Hepatocyte (in vitro differentiated cells): ENCODE results near the gene TNFRSF14. TPM values are rescaled to one million over a fixed set of nuclear protein-coding genes. Genes with fewer than 3 reads are reported as not detected.

ENCODE experiments used
- DNase-seq: peaks from one replicate; pipeline ENCODE4 v3.0.0-alpha.2; 2016; ENCODE audit warnings: low spot score
- H2AFZ ChIP-seq: fragments of 200-600 bp; sonication (generic); 2 replicates; pipeline ENCODE4 v1.6.0; 2016; ENCODE audit warnings: antibody characterized with exemption, mild to moderate bottlenecking
- H3K27ac ChIP-seq: fragments of 200-600 bp; sonication (generic); 2 replicates; pipeline ENCODE4 v1.5.1; 2016; ENCODE audit warnings: mild to moderate bottlenecking
- H3K27me3 ChIP-seq: fragments of 200-600 bp; sonication (generic); 2 replicates; pipeline ENCODE4 v1.6.1; 2016
- H3K36me3 ChIP-seq: fragments of 200-600 bp; sonication (generic); replicated peaks from 2 replicates; pipeline ENCODE4 v1.5.1; 2016; ENCODE audit warnings: low read depth; ENCODE audit not compliant: insufficient read depth
- H3K4me1 ChIP-seq: fragments of 200-600 bp; sonication (generic); 2 replicates; pipeline ENCODE4 v1.5.1; 2016; ENCODE audit warnings: mild to moderate bottlenecking, moderate library complexity; ENCODE audit not compliant: insufficient read depth
- H3K4me2 ChIP-seq: fragments of 200-600 bp; sonication (generic); 2 replicates; pipeline ENCODE4 v1.6.0; 2016
- H3K4me3 ChIP-seq: fragments of 200-600 bp; sonication (generic); 2 replicates; pipeline ENCODE4 v1.5.1; 2016; ENCODE audit warnings: mild to moderate bottlenecking
- H3K79me2 ChIP-seq: fragments of 200-600 bp; sonication (generic); 2 replicates; pipeline ENCODE4 v1.6.0; 2017; ENCODE audit warnings: mild to moderate bottlenecking
- H3K9me2 ChIP-seq: fragments of 200-600 bp; sonication (generic); replicated peaks from 2 replicates; pipeline ENCODE4 v1.6.0; 2017; ENCODE audit warnings: mild to moderate bottlenecking; ENCODE audit not compliant: insufficient read depth
- H3K9me3 ChIP-seq: fragments of 200-600 bp; sonication (generic); 2 replicates; pipeline ENCODE4 v1.5.1; 2016; ENCODE audit warnings: low read depth, mild to moderate bottlenecking
- H4K20me1 ChIP-seq: fragments of 200-600 bp; sonication (generic); 2 replicates; pipeline ENCODE4 v1.6.0; 2016; ENCODE audit warnings: mild to moderate bottlenecking; ENCODE audit not compliant: insufficient read depth, poor library complexity, severe bottlenecking
- EZH2 ChIP-seq: fragments of 200-600 bp; sonication (generic); IDR thresholded peaks from 2 replicates; pipeline ENCODE4 v1.6.1; 2016; ENCODE audit warnings: antibody characterized with exemption, mild to moderate bottlenecking, borderline replicate concordance
- EZH2phosphoT487 ChIP-seq: fragments of 200-600 bp; sonication (generic); IDR thresholded peaks from one replicate; pipeline ENCODE4 v1.6.1; 2018; ENCODE audit warnings: antibody characterized with exemption, mild to moderate bottlenecking, low read depth, moderate library complexity; ENCODE audit not compliant: unreplicated experiment, severe bottlenecking
- WGBS: methylation state at CpG from one replicate; pipeline ENCODE4 v1.1.6; 2016; ENCODE audit warnings: low lambda C conversion rate; ENCODE audit errors: missing lambda C conversion rate; 5-methylcytosine and 5-hydroxymethylcytosine counted together
- polyA plus RNA-seq: library from polyadenylated mRNA; unstranded; fragments of >200 nt; fragmentation: Nextera tagmentation; extraction: Ambion mirVana; gene quantifications from 2 replicates; pipeline ENCODE4 v1.2.1, GENCODE V29; 2016
- total RNA-seq: library from RNA; depleted of rRNA; stranded (reverse); fragments of >200 nt; gene quantifications from 2 replicates; pipeline ENCODE4 v1.2.3, GENCODE V29; 2014
- TF ChIP-seq, protein P1 (sequence below): fragments of 200-600 bp; sonication (generic); IDR thresholded peaks from 2 replicates; pipeline ENCODE4 v1.5.1; 2016; ENCODE audit warnings: antibody characterized with exemption, mild to moderate bottlenecking; ENCODE audit not compliant: poor library complexity

TNFRSF14 gene
- total and polyA plus RNA-seq, 2 experiments from 2014 or later: 5.3 to 6.1 TPM

GRCh38 chr1:2560299-2561073 is 4.3 kb downstream of the TNFRSF14 start:
- H3K9me3 ChIP-seq: no peaks in the 10 kb centered on the region
- no peaks in the 10 kb centered on the region for H3K27me3 ChIP-seq
- no peak for TF ChIP-seq EZH2
- TF ChIP-seq, protein P1, sequence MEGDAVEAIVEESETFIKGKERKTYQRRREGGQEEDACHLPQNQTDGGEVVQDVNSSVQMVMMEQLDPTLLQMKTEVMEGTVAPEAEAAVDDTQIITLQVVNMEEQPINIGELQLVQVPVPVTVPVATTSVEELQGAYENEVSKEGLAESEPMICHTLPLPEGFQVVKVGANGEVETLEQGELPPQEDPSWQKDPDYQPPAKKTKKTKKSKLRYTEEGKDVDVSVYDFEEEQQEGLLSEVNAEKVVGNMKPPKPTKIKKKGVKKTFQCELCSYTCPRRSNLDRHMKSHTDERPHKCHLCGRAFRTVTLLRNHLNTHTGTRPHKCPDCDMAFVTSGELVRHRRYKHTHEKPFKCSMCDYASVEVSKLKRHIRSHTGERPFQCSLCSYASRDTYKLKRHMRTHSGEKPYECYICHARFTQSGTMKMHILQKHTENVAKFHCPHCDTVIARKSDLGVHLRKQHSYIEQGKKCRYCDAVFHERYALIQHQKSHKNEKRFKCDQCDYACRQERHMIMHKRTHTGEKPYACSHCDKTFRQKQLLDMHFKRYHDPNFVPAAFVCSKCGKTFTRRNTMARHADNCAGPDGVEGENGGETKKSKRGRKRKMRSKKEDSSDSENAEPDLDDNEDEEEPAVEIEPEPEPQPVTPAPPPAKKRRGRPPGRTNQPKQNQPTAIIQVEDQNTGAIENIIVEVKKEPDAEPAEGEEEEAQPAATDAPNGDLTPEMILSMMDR: no peak
- TF ChIP-seq EZH2phosphoT487: no peak
- H2AFZ ChIP-seq: no peak overlapping the region
- no peaks in the 10 kb centered on the region for H4K20me1 ChIP-seq
- no peak overlapping the region for H3K27ac ChIP-seq
- no peak for DNase-seq
- H3K79me2 ChIP-seq: no peaks in the 10 kb centered on the region
- H3K9me2 ChIP-seq: no peaks in the 10 kb centered on the region
- no peak overlapping the region for H3K4me2 ChIP-seq
- peaks cover 15% of the 10 kb centered on the region for H3K4me1 ChIP-seq
- 92% methylated on average over 13 of the region's 15 CpGs for WGBS
- H3K36me3 ChIP-seq: no peaks in the 10 kb centered on the region
- H3K4me3 ChIP-seq: no peak overlapping the region

DNA sequence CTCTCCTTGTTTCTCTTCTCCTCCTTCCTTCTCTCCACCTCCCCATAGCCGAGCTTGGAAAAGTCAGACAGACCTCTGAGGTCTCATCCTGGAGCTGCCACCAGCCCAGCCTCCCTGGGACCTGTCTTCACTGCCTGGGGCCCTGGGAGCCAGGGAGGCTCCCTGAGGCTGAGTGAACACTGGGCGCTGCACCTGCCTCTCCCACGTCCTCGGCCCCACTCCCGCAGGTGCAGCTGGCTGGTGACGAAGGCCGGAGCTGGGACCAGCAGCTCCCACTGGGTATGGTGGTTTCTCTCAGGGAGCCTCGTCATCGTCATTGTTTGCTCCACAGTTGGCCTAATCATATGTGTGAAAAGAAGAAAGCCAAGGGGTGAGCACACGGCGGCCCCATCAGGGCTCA is 5.3 kb downstream of the TNFRSF14 start:
- no peaks in the 10 kb centered on the region for H3K27me3 ChIP-seq
- H3K9me3 ChIP-seq: no peaks in the 10 kb centered on the region
- no peak overlapping the region for H3K27ac ChIP-seq
- no peaks in the 10 kb centered on the region for H4K20me1 ChIP-seq
- H2AFZ ChIP-seq: no peak overlapping the region
- DNase-seq: no peak
- H3K9me2 ChIP-seq: no peaks in the 10 kb centered on the region
- H3K4me2 ChIP-seq: no peak overlapping the region
- peaks cover 7% of the 10 kb centered on the region for H3K4me1 ChIP-seq
- TF ChIP-seq EZH2phosphoT487 (no peak), EZH2 (no peak)
- TF ChIP-seq, protein P1: no peak
- no peak overlapping the region for H3K4me3 ChIP-seq
- 87% methylated on average over 11 of the region's 11 CpGs for WGBS
- no peaks in the 10 kb centered on the region for H3K36me3 ChIP-seq
- H3K79me2 ChIP-seq: no peaks in the 10 kb centered on the region

DNA sequence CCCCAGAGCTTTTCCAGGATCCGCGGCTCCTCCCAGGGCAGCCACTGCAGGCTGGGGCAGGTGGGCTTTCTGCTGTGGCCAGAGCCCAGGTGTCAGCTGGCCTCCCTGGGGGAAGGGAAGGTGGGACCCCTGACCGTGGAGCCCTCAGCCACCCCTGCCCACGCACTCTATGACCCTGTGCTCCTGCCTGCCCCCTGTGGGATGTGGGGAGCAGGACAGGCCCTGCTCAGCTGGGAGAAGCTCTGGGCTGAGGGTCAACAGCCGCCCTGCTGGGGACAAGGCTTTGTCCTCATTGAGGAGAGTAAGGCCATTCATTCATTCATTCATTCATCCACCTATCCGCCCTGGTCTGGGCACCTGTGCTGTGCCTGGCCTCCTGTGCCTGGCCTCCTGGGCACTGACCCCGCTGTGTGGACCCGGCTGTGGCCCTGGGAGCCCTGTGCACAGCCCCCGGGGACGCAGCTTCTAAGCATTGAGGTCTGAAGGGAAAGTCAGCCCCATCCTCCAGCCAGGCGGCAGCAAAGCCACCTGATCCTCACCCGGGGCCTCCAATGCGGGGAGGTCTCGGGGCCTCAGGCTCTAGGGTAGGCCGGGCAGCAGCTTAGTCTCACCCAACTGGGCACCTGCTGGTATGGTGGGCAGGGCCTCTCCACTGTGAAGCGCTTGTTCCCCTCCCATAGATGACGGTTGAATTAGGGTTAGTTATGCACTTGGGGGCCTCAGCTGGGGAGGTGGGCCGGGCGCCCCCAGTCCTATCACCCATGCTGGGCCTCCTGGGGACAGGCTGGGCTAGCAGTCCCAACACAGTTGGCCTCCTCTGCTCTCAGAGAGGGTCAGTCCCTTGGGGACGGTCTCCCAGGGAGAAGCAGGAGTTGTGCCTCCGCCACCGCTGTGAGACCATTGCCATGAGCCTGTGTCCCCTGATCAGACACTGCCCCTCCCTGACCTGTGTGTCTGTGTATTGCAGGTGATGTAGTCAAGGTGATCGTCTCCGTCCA is 6.0 kb downstream of the TNFRSF14 start:
- no peaks in the 10 kb centered on the region for H3K4me1 ChIP-seq
- 94% methylated on average over 22 of the region's 24 CpGs for WGBS
- no peaks in the 10 kb centered on the region for H3K79me2 ChIP-seq
- H4K20me1 ChIP-seq: no peaks in the 10 kb centered on the region
- H3K36me3 ChIP-seq: no peaks in the 10 kb centered on the region
- H3K4me3 ChIP-seq: no peak overlapping the region
- H3K9me3 ChIP-seq: no peaks in the 10 kb centered on the region
- H3K4me2 ChIP-seq: no peak overlapping the region
- H2AFZ ChIP-seq: no peak overlapping the region
- H3K27me3 ChIP-seq: no peaks in the 10 kb centered on the region
- no peaks in the 10 kb centered on the region for H3K9me2 ChIP-seq
- no peak overlapping the region for H3K27ac ChIP-seq
- TF ChIP-seq EZH2phosphoT487 (no peak), EZH2 (no peak)
- TF ChIP-seq, protein P1: peak; percentile 9
- no peak for DNase-seq
